ENCODE results near the gene TRERF1. TPM values are rescaled to one million over a fixed set of nuclear protein-coding genes. Genes with fewer than 3 reads are reported as not detected.
A peak's percentile ranks its signal among the peaks of the same experiment; 100 is the strongest.

The TRERF1 gene
- total and polyA plus RNA-seq, 2 of the 8 experiments (the other 6 are each of a cell fraction or from before 2014, with no cell fraction given): 10.8 to 21.5 TPM

- Histone ChIP-seq H3K79me2 (ENCODE audit: control insufficient read depth in 1 of 2, insufficient read depth in 2 of 2, low read length in 2 of 2) (peaks cover 7 to 82% of the 10 kb centered on the region in 2 experiments), H3K4me2 (ENCODE audit: insufficient read depth in 1 of 2, low read depth in 2 of 2, low read length in 2 of 2) (peak overlapping the region; percentile 7 to 32; a peak in 2 of 4 replicates), H2BK5ac (ENCODE audit: low read depth, low read length) (no peak overlapping the region), H3K14ac (ENCODE audit: insufficient read length) (no peak overlapping the region), H3K9ac (replicated peaks in 1 of 4; ENCODE audit: extremely low read depth in 1 of 4, low read depth in 3 of 4, low read length in 3 of 4) (no peak overlapping the region), H3K4me1 (replicated peaks in 1 of 4; ENCODE audit: control insufficient read depth in 3 of 4, insufficient read depth in 4 of 4, low read length in 3 of 4) (peaks cover 7 to 23% (median 19%) of the 10 kb centered on the region in 4 experiments; a peak in 6 of 7 replicates), H3K18ac (ENCODE audit: extremely low read depth, low read length) (no peak overlapping the region), H4K20me1 (replicated peaks in 1 of 2; ENCODE audit: control insufficient read depth in 1 of 2, insufficient read depth in 2 of 2, low read length in 2 of 2) (peaks cover 26% of the 10 kb centered on the region in 2 experiments), H2AK5ac (ENCODE audit: low read depth, low read length) (no peak overlapping the region), H3K9me3 (ENCODE audit: insufficient read depth in 2 of 2, low read depth in 1 of 2, low read length in 1 of 2) (no peaks in the 10 kb centered on the region), H2BK20ac (ENCODE audit: low read length) (no peak overlapping the region), H4K91ac (replicated peaks; ENCODE audit: insufficient read length, low read length) (no peak overlapping the region), H3K27ac (ENCODE audit: low read depth, low read length) (no peak overlapping the region), H2BK120ac (replicated peaks; ENCODE audit: low read depth, low read length) (no peak overlapping the region), H3K23me2 (ENCODE audit: low read depth, low read length) (no peaks in the 10 kb centered on the region), H2AFZ (ENCODE audit: low read length) (no peak overlapping the region), H3K4me3 (ENCODE audit: extremely low read depth in 1 of 4, insufficient read depth in 2 of 4, low read depth in 3 of 4, low read length in 4 of 4) (no peak overlapping the region), H3K56ac (replicated peaks; ENCODE audit: insufficient read length, low read depth, low read length) (no peak overlapping the region), H3K4ac (replicated peaks; ENCODE audit: insufficient read length, low read depth, low read length) (no peak overlapping the region), H3K27me3 (replicated peaks in 1 of 4; ENCODE audit: control insufficient read depth in 3 of 4, extremely low read depth in 1 of 4, insufficient read depth in 3 of 4, low read length in 3 of 4) (no peaks in the 10 kb centered on the region), H4K8ac (ENCODE audit: extremely low read depth, insufficient read depth, low read length) (no peak overlapping the region), H3K36me3 (ENCODE audit: control insufficient read depth in 2 of 4, insufficient read depth in 4 of 4, low read length in 3 of 4) (no peaks in the 10 kb centered on the region), H4K5ac (ENCODE audit: insufficient read length, low read depth, low read length) (no peak overlapping the region), H3K23ac (ENCODE audit: insufficient read length) (no peak overlapping the region), H3K79me1 (ENCODE audit: low read depth, low read length) (peaks cover 34% of the 10 kb centered on the region), H2BK15ac (ENCODE audit: low read length) (no peak overlapping the region), H2BK12ac (ENCODE audit: low read depth, low read length) (no peak overlapping the region)
- 63% methylated on average over 5 of the region's 5 CpGs; no CpG with 5 or more reads in 1 of the 2 experiments for WGBS, 2 experiments (ENCODE audit: extremely low coverage in 1 of 2, insufficient coverage in 1 of 2, insufficient read length in 1 of 2, insufficient replicate concordance in 2 of 2, low coverage in 1 of 2, low lambda C conversion rate in 2 of 2, missing lambda C conversion rate in 1 of 2)
- peak in 1 of 2 experiments; percentile 38 for DNase-seq (ENCODE audit: low read depth in 1 of 2, low spot score in 2 of 2)
- ChIA-PET POLR2A (ENCODE audit: partially characterized antibody) (interaction anchor here (0.7 to 1.8 kb wide), 3 partner anchors 17 to 49 kb away, joined by 3 to 4 read pairs (median 4); no protein-coding TSS in a partner anchor), CTCF (ENCODE audit: partially characterized antibody) (interaction anchor here (0.7 to 2.4 kb wide), 14 partner anchors 8 to 143 kb away, joined by 3 to 13 read pairs (median 6); no protein-coding TSS in a partner anchor)
- no peak for FAIRE-seq
- TF ChIP-seq E2F6 (IDR thresholded peaks at IDR 0.05) (no peak), KDM5A (IDR thresholded peaks at IDR 0.05; ENCODE audit: low read length) (no peak), SIN3A (conservative IDR thresholded peaks at IDR 0.05 in 1 of 2, IDR thresholded peaks at IDR 0.05 in 1 of 2; ENCODE audit: low read depth in 1 of 2, low read length in 2 of 2) (no peak), BACH1 (IDR thresholded peaks at IDR 0.05; ENCODE audit: low read length) (no peak), SAP30 (IDR thresholded peaks at IDR 0.05; ENCODE audit: insufficient read depth, insufficient replicate concordance, low read length) (no peak), BCL11A (IDR thresholded peaks at IDR 0.05; ENCODE audit: low read depth in 2 of 2, low read length in 2 of 2) (no peak)
Measured at GRCh38 chr6:42404484-42404883, 47.2 kb downstream of the TRERF1 start.

Measured in H1 (cell line).